ENCODE measurements around the gene ZBED2.

The ZBED2 gene

DNA sequence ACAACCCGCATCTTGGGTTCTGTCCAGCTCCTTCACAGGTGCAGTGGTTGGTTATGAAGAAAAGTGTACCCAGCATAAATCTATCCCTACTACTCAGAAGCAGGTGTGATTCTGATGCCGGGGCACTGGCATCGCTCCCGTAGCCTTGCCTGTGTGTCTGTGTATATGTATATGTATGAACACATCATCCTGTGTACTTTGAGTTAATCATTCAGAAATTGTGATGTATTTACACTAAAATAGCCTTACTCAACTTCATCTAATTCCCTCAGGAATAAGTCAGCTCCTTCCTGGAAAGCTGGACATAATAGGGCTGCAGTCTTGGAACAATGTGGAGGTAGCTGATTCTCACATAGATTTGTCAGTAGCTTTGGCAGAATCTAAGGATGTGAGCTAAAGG lies 6.7 kb upstream of the ZBED2 start:
- DNase-seq, result no peak

DNA sequence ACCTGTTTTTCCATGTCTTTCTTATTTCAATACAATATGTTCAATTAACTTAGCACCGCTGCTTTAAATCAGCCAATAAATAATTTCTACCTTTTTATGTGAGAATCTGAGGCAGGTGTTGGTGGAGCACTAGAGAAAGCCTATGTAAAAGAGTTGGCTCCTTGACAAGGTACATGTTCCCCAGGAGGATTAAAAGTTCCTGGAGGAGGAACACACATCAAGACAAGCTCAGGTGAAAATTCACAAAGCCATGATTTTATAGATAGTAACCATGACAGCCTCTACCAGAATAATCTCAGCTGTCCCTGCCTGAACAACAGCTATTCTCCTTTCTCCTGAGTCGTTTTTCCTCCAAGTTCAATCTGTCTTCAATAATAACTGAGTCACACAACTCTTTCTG lies 3.4 kb upstream of the ZBED2 start:
- no peak for DNase-seq

DNA sequence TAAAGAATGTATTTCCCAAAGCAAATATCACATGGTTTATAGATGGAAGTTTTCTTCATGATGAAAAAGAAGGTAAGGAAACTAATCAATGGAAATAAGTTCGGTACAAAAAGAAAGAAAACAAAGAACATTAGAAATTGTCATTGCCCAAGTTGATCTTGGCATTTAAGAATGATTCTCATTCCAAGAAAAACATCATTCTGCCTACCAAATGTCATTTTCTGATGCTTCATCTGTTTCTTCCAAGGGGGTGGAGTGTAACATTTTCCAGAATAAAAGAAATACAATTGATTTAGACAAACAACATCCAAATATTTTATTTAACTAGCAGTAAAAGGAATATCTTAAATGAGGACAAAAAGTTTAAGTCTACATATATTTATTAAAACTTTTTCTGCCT lies 3.0 kb upstream of the ZBED2 start:
- no peak for DNase-seq

DNA sequence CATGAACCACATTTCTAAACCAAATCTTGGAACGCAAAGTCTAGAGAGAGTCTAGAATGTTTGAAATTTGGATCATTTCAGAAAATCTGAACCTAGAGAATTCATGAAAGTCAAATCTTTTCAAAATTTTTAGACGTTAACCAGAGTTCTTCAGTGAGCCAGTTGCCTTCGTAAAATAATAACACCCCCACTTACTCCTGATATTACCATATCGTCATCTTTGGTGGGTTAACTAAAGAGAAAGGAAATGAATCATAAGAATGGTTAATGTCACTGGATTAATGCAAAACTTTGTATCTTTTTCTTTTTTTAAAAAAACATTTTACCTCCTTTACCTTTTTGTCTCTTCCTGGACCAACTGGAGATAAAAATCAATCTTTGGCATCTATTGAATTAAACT lies 1.2 kb upstream of the ZBED2 start:
- no peak for DNase-seq

DNA sequence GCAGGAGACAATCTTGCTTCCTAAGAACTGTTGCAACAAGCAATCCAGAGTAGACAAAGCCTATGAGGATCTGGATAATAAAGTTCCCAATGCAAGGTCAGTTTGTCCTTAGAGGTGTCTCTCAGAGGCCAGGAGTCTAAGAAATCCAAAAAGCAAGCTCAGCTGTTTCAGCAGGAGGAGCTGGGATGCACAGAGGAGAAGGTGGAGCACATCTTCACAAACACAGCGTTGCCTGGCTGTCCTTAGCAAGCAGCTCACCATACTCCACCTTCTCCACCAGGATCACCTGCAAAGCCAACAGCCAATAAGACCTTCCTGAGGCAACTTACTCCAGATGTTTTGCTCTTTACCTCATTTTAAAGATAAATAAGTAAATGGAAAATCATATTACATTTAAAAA lies 365 bp downstream of the ZBED2 start:
- DNase-seq, result no peak

DNA sequence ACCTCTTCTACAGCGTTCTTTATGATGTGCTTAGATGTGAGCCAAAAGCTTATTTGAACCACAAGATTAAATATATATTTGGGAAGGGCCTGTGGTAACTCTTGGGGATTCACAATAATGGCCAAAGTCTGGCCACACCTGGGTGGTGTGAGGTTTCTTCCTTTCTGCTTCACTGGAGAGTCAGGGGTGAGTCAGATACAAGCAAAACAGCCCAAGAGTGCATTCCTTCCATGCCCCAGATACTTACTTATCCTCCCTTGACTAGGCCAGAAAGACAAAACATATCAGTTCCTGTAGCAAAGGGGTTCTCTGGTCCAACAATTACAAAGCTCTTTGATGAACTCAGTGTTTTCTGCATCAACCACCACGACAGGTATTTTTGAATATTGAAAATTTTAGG lies 941 bp downstream of the ZBED2 start:
- DNase-seq, result no peak

DNA sequence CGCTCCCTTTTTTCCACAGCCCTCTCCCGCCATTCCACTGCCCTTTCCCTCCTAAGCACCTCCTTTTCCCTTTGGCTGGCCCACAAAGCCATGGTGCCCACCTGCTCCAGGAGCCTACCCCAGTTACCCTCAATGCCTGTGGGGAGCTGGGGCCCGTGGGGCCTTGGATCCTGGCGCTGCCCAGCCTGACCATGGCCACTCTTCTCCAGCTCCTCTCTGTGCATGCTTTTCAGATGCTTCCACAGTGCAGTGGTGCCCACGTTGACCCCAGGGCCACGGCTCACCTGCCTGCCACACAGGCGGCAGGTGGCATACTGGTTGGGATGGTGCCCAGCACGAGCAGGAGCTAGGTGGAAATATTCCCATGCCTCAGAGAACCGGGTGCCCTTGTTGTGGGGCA lies 1.5 kb downstream of the ZBED2 start:
- no peak for DNase-seq

DNA sequence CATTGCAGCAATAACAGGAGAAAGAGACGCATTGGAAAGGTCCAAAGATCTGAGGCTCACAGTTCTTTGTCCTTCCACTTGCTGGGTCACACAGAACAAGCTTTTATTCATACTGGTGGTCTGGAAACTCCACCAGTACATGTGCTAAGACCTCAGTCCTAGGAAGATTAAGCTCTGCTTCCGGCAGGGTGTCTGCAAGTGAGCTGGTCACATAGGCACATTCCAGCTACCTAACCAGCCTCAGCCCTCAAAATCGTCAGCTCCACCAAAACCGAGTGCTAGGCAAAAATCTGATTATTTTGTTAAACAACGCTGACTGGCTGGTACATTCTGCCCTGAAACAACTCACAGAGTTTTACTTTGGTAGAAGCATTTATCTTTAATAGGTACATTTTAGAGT lies 2.2 kb downstream of the ZBED2 start:
- DNase-seq, result no peak

DNA sequence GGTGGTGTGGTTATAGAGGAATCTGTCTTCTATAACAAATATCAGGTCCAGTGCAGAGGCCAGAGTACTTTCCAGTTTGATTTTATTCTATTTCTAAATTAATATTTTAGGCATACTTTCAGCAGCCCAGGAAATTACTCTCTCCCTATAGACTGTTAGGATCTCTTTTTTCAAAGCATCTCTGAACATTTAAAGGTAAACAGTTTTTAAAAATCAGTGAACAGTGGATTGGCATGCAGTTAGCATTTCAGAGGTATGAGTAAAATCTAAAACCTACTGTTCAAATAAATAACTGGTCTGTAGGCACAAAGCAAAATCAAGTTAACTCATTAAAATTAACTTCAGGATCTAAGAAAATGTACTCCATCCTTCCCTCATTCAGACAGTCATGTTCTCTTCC lies 3.0 kb downstream of the ZBED2 start:
- DNase-seq, result no peak

DNA sequence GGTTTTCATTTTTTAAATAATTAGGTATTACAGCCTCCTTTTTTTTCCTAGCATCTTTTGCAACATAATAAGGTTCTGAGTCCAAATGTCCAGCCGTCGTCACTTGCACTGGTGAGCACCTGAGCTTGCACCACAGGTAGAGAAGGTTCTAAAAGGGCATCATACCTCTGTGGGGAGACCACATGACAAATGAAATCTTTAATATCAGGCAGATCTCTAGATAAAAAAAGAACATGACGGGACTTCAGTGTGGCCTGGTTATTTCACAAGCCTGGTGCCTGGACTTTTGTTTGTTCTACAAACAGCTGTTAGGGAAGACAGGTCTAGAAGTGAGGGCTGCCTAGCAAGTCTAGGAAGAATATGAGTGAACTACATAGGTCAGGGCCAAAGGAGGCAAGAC lies 3.6 kb downstream of the ZBED2 start:
- DNase-seq, result no peak

DNA sequence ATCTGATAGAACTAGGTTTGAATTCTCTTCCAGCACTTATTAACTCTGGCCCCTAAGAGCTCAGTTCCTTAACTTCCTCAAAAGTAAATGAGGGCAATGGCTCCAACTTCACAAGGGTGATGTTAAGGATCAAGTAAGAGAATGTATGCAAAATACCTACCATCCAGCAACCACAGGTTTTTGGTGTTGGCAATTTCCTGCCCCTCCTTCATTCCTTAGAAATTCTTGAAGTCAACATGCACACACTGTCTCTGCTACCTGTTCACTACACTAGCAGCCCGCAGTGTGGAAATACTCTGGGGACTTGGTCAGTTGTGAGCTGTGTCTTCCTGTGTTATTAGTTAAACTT lies 5.0 kb downstream of the ZBED2 start:
- no peak for DNase-seq

DNA sequence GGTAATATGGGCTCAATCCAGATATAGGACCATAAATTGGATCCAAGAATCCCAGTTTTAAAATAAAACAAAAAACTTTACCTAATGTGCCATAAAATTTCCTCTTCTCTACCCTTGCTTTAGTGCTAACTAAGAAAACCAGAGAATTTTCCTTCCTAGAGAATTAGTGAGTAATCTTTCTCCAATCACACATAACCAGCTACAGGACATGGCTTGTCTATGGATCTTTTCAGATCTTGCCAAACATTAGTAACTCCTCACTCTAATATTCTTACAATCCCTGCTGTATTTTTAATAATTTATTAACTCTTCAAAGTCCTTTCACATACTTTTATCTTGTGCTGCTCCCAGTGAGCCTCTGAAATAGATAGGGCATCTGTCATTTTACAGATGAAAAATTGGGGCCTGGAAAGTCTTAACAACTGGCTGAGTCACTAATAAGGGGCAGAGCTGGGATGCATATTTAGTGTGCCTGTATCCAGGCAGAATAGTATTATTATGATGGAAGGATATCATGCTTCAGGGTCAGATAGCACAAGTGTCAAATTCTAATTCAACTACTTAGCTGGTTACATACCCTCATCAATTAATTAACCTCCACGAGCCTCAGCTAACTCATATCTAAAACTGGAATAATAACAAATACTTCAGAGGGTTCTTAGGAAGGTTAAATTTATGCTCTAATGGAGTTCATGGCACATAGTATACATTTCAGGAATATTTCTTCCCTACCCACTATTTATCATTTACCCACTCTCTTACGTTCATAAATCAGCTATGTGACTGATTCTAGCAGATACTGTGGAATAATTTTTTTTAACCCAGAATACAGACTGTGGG lies 5.6 kb downstream of the ZBED2 start:
- DNase-seq, result no peak

DNA sequence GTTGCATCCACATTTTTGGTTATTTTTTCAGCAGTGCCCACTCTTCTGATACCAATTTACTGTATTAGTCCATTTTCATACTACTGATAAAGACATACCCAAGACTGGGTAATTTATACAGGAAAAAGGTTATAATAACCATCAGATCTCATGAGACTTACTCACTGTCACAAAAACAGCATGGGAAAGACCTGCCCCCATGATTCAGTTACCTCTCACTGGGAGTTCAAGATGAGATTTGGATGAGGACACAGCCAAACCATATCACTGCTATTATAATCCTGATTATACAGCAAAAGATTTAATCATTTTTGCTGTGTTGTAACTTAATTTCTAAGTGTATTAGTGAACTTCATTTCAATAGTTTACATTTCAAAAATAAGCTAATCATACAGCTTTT lies 6.6 kb downstream of the ZBED2 start:
- DNase-seq, result no peak

DNA sequence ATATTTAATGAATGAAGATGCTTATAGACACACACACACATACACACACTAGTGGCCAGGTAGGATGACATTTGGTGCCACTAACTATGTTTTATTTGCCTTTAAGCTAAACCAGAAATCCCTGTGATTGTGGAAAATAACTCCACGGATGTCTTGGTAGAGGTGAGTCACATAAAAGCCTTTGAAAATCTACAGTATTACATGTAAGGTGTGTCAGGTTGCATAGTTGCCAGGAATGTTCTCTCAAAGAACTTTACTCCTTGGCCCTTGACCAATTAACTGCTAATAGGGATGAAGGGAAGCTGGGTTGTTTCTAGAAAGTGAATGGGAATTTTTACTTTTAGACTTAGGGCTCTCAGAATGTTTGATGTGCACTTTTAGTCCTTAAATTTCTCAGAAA lies 9.9 kb downstream of the ZBED2 start:
- DNase-seq, result no peak

DNA sequence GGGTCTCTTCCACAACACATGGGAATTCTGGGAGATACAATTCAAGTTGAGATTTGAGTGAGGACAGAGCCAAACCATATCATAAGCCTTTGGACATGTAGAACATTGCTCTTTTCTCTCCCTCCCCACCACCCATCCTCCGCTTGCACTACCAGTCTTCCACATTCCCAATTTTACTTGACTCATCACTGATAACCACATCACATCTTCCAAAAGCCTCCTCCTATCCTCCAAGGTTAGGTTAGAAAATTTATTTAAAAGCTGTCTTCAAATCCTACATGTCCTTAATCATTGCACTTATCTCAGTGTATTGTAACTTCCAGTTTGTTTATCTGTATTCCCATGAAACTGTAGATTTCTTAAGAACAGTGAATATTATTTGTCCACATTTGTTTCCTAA lies 10.4 kb downstream of the ZBED2 start:
- no peak for DNase-seq

DNA sequence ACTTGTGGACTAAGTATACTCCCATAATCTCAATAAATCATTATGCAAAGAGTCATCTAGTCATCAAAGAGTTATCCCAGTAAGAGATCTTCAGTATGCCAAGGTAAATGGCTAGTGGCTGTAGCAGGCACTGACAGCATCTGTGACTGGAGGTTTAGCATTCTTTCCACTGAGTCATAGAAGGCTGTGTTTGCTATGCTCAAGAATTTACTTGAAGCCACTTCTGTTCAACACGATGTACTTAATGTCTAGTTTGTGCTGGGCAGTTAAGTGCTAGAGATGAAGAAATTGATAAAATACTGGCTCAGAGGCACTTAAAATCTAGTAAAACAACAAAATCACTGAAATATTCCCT lies 13.0 kb downstream of the ZBED2 start:
- no peak for DNase-seq

DNA sequence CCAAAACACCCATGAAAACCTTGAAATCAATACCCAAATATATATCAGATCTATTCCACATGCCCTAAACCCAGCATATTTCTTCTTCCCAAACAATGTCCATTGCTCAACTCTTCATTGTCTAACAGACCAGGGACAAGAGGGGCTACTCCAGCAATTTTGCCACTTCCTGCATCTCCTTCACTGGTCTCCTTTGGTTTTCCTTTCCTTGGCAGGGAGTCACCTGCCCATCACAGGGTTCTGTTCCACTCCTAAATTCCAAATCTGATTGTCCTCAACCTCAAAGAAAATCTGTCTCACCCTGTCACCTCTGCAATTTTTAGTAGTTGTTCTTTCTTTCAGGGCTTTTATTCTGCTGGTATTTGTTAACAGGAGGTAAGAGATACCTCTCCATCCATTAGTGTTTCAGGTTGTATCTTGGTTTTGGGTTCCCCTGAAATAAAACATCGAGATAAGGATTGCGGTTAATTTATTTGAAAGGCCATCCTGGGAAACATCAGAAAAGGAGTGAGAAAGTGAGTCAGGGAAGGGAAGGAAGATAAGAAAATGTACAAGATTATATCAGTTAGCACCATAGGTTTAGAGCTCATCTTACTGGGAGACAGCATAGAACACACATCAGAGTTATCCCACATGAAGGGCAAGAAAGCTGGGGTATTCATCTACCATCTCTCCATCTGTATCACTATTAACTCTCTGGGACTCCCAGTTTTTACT lies 13.6 kb downstream of the ZBED2 start:
- no peak for DNase-seq

DNA sequence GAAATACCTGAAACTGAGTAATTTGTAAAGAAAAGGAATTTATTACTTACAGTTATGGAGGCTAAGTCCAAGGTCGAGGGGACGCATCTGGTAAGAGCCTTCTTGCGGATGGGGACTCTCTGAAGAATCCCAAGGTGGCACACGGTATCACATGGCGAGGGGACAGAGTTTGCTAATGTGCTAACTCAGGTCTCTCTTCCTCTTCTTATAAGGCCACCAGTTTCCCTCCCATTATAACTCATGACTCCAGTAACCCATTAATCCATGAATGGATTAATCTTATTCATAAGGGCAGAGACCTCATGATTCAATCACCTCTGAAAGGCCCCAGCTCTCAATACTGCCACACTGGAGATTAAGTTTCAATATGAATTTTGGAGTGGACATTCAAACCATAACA lies 15.7 kb downstream of the ZBED2 start:
- no peak for DNase-seq

DNA sequence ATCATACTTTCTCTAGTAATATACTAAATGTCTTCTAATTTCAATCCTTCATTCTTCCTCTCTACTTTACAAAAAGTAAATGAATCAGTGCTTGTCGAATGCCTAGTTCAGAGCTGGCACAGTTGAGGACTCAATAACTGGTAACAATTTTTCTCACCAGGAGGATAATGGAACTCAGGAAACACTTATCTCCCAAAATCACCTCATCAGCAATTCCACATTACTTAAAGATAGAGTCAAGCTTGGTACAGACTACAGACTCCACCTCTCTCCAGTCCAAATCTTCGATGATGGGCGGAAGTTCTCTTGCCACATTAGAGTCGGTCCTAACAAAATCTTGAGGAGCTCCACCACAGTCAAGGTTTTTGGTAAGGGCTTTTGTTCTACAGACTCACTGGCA lies 16.3 kb downstream of the ZBED2 start:
- no peak for DNase-seq

DNA sequence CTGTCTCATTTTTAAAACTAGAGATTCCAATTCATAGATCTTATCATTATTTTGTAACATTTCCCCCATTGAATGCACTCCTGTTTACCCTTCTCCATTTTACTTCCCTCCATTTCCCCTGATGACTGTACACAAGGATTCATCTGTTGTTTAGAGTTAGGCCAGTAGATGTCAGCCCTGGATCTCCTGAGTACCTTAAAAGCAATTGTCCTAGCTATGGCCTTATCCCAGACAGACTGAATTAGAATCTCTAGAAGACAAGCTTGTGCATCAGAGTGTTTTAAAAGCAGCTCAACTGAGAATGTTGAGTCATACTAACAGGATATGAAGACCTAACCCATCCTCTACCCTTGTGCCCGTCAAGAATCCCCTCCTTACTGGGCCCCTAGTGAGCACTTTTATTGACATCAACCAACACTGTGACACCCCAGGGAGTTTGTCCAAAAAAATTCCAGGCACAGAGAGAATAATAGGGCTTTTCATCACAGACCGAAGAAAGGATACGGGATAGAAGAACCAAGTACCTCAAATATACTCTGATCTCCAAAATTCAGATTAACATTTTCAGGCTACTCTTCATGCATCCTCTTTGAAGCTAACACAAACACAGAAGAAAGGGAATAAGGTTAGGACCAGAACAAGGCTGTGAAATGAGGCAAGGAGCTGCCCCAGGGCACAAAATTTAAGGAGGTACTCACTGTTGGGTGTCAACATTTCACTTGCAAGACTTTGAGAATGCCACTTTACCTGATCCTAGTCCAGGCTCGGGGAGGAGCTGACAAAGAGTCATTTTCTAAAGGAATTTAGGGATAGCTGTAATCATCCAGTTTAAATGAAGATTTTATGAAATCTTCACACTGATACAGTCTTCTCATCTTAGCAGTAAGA lies 17.1 kb downstream of the ZBED2 start:
- DNase-seq, result no peak

DNA sequence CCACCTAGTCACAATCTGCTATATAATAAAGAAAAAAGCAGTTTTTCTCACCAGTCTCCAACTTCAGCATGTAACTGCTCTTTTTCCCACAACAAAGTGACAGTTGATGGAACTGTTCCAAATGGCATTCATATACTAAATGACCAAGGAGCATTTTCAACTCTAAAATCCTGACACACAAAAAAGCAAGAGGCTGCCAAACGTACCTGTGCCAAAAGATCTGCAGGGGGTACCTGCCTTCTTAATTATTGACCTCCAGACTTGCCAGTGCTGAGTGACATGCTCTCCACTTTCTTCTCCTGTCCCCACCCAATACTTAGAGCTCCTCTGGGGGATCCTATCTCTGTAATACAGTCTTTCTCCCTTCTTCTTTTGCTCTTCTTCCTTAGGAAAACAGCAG lies 18.0 kb downstream of the ZBED2 start:
- DNase-seq, result no peak

DNA sequence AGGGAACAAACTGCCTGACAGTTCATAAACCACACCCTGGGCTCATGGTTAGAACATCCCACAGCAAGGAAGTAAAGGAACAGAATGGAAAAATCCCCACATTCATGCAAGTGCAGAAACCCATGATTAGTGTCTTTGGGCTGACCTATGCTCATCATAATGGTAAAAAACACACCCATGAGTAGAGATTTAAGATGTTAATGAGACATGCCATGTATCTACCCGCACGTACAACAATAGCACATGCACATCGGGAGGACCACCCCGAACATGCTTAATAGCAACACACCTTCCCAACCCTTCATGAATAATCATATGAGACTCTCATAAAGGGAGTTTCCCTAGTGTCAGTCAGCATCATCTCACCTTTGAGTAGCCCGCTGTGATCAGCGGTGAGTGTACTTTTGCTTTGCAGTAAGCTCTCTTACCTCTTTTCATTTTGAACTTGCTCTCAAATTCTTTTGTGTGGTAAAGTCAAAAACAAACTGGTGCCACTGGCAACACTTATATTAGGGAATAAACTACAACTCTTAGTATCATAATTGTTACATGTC lies 23.2 kb downstream of the ZBED2 start:
- DNase-seq, result no peak

DNA sequence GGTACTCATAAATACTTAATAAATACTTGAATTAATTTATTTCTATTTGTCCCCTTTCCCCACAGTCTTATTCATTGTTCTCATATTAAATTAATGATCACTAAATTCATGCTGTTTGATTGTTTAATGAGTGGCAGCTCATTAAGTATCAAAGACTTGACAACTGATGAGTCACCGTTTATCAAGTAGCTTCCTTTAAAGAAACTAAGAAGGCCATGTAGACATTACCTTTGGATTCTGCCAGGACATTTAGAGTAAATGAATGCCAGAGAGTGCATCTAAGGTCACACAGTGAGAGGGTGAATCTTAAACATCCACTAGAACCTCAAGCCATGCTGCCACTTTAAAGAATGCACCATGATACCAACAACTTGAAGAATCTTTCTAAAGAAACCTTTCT lies 23.9 kb downstream of the ZBED2 start:
- no peak for DNase-seq
